NCI-H1694 (cell line): ENCODE data around the gene SH3TC1.
A peak's percentile ranks its signal among the peaks of the same experiment; 100 is the strongest.

Experiments used
- DNase-seq: peaks from one replicate; lab custom pipeline; 2025; lab: John Stamatoyannopoulos, UW

SH3TC1 gene

GRCh38 chr4:8242782-8243560, 43.9 kb downstream of the SH3TC1 start:
- no peak for DNase-seq

GRCh38 chr4:8244001-8244757, 45.1 kb downstream of the SH3TC1 start:
- no peak for DNase-seq

- no peak for DNase-seq
Observed at GRCh38 chr4:8244931-8245460, 45.9 kb downstream of the SH3TC1 start.

- no peak for DNase-seq
Observed at GRCh38 chr4:8245884-8246833, 47.1 kb downstream of the SH3TC1 start.

- DNase-seq, result no peak
Observed at GRCh38 chr4:8247047-8247930, 48.2 kb downstream of the SH3TC1 start.

- no peak for DNase-seq
Observed at GRCh38 chr4:8248091-8248490, 49.0 kb downstream of the SH3TC1 start.

GRCh38 chr4:8250227-8250626, 51.1 kb downstream of the SH3TC1 start:
- DNase-seq, result no peak

GRCh38 chr4:8250637-8251036, 51.5 kb downstream of the SH3TC1 start:
- DNase-seq, result no peak

GRCh38 chr4:8251110-8251883, 52.2 kb downstream of the SH3TC1 start:
- DNase-seq, result no peak

- DNase-seq, result no peak
Observed at GRCh38 chr4:8252301-8253173, 53.4 kb downstream of the SH3TC1 start.

GRCh38 chr4:8254076-8254475, 55.0 kb downstream of the SH3TC1 start:
- DNase-seq, result no peak

GRCh38 chr4:8255698-8256441, 56.8 kb downstream of the SH3TC1 start:
- DNase-seq, result peak; percentile 27

GRCh38 chr4:8257854-8258253, 58.8 kb downstream of the SH3TC1 start:
- DNase-seq, result no peak

- DNase-seq, result no peak
Observed at GRCh38 chr4:8258552-8259212, 59.6 kb downstream of the SH3TC1 start.

GRCh38 chr4:8259743-8260430, 60.8 kb downstream of the SH3TC1 start:
- DNase-seq, result no peak

- no peak for DNase-seq
Observed at GRCh38 chr4:8260656-8261111, 61.6 kb downstream of the SH3TC1 start.

GRCh38 chr4:8261851-8262535, 62.9 kb downstream of the SH3TC1 start:
- DNase-seq, result no peak
